ENCODE measurements around the gene ABCG4. TPM values are rescaled to one million over a fixed set of nuclear protein-coding genes. Genes with fewer than 3 reads are reported as not detected.

The ABCG4 gene
- total RNA-seq, 1 donor from 2014 or later = 1.8 TPM

DNA sequence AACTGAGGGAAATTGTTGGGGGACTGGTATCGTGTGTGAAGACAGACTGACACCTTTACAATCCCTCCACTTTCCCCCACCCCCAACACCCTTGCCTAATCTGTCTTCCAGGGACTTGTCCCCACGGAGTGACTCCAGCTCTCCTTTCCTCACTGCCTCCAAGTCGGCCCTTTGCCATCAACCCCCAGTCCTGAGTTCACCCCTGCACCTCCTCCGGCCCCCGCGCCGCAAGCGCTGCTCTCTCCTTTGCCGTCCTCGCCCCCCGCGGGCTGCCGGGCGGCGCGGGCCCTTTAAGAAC lies 183 bp upstream of the ABCG4 start:
- no peak overlapping the region for H3K27ac ChIP-seq (replicated peaks)
- peaks cover 18% of the 10 kb centered on the region for H3K4me1 ChIP-seq
- TF ChIP-seq, protein P1, sequence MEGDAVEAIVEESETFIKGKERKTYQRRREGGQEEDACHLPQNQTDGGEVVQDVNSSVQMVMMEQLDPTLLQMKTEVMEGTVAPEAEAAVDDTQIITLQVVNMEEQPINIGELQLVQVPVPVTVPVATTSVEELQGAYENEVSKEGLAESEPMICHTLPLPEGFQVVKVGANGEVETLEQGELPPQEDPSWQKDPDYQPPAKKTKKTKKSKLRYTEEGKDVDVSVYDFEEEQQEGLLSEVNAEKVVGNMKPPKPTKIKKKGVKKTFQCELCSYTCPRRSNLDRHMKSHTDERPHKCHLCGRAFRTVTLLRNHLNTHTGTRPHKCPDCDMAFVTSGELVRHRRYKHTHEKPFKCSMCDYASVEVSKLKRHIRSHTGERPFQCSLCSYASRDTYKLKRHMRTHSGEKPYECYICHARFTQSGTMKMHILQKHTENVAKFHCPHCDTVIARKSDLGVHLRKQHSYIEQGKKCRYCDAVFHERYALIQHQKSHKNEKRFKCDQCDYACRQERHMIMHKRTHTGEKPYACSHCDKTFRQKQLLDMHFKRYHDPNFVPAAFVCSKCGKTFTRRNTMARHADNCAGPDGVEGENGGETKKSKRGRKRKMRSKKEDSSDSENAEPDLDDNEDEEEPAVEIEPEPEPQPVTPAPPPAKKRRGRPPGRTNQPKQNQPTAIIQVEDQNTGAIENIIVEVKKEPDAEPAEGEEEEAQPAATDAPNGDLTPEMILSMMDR (IDR thresholded peaks at IDR 0.05; ENCODE audit: borderline replicate concordance) = no peak
- peak overlapping the region; percentile 78 for H3K4me3 ChIP-seq
- intact Hi-C loops (cut with micrococcal nuclease) = loop anchor here (10.0 kb wide), 2 partner anchors 46 to 136 kb away; no protein-coding TSS in a partner anchor
- H3K9me3 ChIP-seq (replicated peaks) = no peaks in the 10 kb centered on the region
- no peaks in the 10 kb centered on the region for H3K36me3 ChIP-seq
- DNase-seq = no peak
- H3K27me3 ChIP-seq (ENCODE audit: low read depth) = peaks cover 42% of the 10 kb centered on the region

DNA sequence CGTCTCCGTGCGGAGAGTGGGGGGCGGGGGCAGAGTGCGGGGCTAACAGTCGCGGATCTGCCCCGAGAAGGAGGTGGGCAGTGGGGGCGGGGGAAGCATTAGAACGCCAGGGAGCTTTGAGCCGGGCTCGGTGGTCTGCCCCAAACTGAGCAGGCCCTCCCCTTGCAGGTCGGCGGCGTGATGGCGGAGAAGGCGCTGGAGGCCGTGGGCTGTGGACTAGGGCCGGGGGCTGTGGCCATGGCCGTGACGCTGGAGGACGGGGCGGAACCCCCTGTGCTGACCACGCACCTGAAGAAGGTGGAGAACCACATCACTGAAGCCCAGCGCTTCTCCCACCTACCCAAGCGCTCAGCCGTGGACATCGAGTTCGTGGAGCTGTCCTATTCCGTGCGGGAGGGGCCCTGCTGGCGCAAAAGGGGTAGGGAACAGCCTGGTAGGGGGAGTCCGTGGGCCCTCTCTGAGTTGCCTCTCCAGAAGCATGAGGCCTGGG lies 979 bp downstream of the ABCG4 start:
- TF ChIP-seq, protein P1 (IDR thresholded peaks at IDR 0.05; ENCODE audit: borderline replicate concordance) = no peak
- H3K4me3 ChIP-seq = peak overlapping the region; percentile 78
- DNase-seq = no peak
- peaks cover 18% of the 10 kb centered on the region for H3K4me1 ChIP-seq
- H3K27me3 ChIP-seq (ENCODE audit: low read depth) = peaks cover 42% of the 10 kb centered on the region
- H3K36me3 ChIP-seq = no peaks in the 10 kb centered on the region
- H3K27ac ChIP-seq (replicated peaks) = no peak overlapping the region
- H3K9me3 ChIP-seq (replicated peaks) = no peaks in the 10 kb centered on the region
- intact Hi-C loops (cut with micrococcal nuclease) = loop anchor here (10.0 kb wide), 2 partner anchors 45 to 135 kb away; no protein-coding TSS in a partner anchor

DNA sequence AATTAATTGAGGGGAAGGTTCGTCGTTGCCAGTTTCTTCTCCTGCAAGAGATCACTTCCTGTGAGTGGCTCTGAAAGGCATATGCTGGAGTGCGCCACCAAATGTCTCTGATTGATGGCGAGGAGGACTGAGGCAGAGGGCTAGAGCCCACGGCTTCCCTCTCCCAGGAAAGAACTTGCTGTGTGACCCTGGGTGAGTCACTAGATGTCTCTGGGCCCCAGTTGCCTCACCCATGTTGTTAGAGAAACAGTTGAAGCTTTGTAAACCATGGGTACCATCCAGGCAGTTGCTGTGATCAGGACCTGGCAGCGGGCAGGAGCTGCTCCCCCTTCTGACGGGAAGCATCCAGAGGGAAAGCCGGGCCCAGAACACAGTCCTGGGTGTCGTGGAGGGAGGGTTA lies 3.2 kb downstream of the ABCG4 start:
- H3K27me3 ChIP-seq (ENCODE audit: low read depth) = peaks cover 32% of the 10 kb centered on the region
- no peak for DNase-seq
- no peaks in the 10 kb centered on the region for H3K9me3 ChIP-seq (replicated peaks)
- TF ChIP-seq, protein P1 (IDR thresholded peaks at IDR 0.05; ENCODE audit: borderline replicate concordance) = no peak
- peaks cover 18% of the 10 kb centered on the region for H3K4me1 ChIP-seq
- intact Hi-C loops (cut with micrococcal nuclease) = no loop called here
- no peak overlapping the region for H3K27ac ChIP-seq (replicated peaks)
- no peaks in the 10 kb centered on the region for H3K36me3 ChIP-seq
- H3K4me3 ChIP-seq = no peak overlapping the region

DNA sequence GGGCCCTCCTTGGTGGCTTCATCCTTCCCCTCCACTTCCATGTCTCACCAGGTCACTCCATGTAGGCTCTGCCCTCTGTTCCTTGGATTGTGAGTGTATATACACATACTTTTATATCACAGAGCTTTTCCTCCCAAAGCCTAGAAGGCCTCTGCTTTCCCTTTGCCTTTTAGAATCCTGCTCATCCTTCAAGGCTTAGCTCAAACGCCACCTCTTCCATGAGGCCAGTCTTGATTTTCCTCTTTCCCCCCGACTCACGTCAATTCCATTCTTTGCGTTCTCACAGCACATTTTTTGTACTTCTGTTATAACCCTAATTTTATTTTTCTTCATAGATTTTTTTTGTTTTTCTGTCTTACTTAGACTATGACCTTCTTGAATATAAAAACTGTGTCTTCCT lies 3.8 kb downstream of the ABCG4 start:
- TF ChIP-seq, protein P1 (IDR thresholded peaks at IDR 0.05; ENCODE audit: borderline replicate concordance) = no peak
- H3K4me1 ChIP-seq = peaks cover 18% of the 10 kb centered on the region
- H3K36me3 ChIP-seq = no peaks in the 10 kb centered on the region
- no peak overlapping the region for H3K27ac ChIP-seq (replicated peaks)
- intact Hi-C loops (cut with micrococcal nuclease) = no loop called here
- H3K4me3 ChIP-seq = no peak overlapping the region
- no peaks in the 10 kb centered on the region for H3K9me3 ChIP-seq (replicated peaks)
- peaks cover 27% of the 10 kb centered on the region for H3K27me3 ChIP-seq (ENCODE audit: low read depth)
- no peak for DNase-seq

DNA sequence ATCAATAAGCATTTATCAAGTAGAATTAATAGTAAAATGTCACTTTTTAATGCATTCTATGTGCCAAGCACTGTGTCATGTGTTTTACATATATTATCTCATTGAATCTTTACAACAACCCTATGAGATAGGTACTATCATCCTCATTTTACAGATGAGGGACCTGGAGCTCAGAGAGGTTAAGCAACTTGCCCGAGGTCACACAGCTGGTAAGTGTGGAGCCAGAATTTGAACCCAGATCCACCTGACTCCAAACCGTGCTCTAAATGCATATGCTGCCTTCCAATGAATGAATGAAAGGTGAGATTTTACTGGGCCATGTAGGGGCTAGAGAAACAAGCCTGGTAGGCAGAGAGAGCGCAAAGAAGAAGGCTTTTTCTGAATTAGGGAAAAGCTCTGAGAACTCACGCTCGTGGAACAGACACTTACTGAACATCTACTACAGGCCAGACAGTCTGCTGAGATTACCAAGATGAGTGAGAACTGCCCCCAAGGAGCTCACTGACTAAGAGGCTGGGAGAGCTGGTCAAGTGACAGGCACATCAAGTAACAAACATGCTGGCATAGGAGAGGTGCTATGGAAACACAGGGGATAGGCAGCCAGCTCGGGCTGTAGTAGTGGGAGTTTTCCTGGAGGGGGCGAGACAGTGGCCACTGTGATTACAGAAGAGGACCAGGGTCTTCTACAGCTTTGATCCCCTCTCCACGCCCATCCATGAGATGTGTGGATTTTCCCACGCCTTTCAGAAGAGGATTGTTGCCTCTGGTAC lies 4.4 kb downstream of the ABCG4 start:
- Histone ChIP-seq H3K9me3 (replicated peaks) (no peaks in the 10 kb centered on the region), H3K4me1 (peaks cover 18% of the 10 kb centered on the region), H3K27ac (replicated peaks) (no peak overlapping the region), H3K4me3 (no peak overlapping the region), H3K27me3 (ENCODE audit: low read depth) (peaks cover 21% of the 10 kb centered on the region), H3K36me3 (no peaks in the 10 kb centered on the region)
- no peak for DNase-seq
- TF ChIP-seq, protein P1 (IDR thresholded peaks at IDR 0.05; ENCODE audit: borderline replicate concordance) = no peak
- intact Hi-C loops (cut with micrococcal nuclease) = no loop called here
